GM21619 (cell line): Measurements from ENCODE around the gene TSNAX.

Source experiments
- ATAC-seq: cut with Tn5 transposase; IDR thresholded peaks from one replicate; pipeline ENCODE4 v1.9.1; 2021; ENCODE audit not compliant: unreplicated experiment

The TSNAX gene

DNA sequence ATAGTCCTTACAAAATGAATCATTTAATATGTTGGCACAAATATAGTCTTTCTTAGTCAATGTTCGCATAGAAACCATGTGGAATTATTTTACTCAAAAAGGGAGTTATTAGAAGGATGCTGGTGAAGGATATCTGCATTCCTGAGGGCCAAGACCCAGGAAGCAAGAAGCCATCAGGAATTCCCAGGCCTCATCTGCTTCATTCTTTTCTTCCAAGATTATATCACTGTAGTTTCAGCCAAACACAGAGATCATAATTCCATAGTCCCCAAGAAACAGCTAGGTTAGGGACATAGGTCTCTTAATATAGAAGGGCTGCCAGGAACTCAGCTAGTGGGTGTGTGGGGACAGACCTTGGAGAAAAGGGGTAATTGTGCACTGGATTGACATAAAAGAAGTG is 69.5 kb downstream of the TSNAX start:
- no peak for ATAC-seq

DNA sequence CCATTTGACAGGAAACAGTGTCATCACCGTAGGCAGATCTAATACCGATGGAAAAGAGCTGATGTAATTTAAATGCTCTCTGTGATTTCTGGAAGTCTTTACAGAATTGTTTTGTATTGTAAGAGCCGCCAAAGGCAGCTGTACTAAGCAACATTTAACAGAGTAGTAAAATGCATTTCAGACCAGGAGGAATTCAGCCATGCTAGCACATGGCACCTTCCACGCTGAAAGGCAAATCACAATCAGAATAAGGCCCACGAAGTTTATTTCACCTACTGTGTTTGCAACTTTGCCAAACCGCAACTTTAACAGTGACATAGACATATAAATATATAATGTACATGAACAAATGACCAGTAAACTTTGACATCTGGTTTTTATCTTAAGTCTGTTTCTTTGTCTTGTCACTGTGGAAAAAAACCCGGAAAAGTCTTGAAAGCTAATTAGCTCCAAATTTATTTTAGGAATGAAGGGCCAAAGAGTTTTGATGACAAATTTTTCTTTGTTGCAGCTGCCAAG is 72.0 kb downstream of the TSNAX start:
- no peak for ATAC-seq

DNA sequence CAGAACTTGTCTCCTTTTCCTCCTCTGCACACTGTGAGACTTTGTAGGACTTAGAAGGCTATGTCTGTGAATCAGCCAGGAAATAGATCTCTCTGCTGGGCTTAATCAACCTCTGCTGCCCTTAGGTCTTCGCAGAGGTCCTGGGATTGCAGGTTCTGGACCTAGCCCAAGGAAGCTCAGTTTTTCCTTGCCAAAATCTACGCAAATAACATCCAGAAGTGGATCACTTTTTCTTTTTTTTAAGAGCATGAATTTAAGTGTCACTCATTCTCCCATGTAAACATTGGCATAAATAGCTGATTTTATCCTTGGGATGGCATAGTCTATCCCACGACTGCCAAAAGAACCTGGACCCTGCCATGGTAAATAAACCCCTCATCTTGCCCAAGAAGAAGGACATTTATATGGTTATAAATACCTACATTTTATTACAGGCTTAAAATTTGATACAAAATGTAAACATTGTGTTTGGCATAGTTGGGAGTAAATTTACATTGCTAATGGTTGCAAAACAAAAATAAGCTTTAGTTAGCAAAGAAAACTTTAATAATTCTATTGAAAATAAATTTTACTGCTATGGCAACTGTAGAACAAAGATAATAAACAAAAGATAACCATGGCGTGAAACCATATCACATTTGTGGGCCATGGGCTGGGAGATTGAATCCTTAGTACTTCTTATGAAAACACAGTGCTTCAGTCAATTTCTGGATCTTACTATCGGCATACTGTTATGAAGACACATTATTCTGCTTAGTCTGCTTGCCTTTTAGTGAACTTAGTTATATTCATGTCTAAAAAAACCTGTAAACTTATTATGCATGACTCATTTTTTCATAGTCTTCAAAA is 73.6 kb downstream of the TSNAX start:
- no peak for ATAC-seq

DNA sequence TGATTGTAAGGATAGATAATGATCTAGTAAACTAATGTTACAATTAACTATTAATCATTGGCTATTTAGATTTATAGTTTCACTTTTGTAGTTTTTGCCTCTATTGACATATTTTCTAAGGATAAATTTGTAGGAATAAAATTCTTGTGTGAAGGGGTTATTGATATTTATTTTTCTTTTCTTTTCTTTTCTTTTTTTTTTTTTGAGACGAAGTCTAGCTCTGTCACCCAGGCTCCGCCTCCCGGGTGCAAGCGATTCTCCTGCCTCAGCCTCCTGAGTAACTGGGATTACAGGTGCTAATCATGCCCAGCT is 74.2 kb downstream of the TSNAX start:
- no peak for ATAC-seq

DNA sequence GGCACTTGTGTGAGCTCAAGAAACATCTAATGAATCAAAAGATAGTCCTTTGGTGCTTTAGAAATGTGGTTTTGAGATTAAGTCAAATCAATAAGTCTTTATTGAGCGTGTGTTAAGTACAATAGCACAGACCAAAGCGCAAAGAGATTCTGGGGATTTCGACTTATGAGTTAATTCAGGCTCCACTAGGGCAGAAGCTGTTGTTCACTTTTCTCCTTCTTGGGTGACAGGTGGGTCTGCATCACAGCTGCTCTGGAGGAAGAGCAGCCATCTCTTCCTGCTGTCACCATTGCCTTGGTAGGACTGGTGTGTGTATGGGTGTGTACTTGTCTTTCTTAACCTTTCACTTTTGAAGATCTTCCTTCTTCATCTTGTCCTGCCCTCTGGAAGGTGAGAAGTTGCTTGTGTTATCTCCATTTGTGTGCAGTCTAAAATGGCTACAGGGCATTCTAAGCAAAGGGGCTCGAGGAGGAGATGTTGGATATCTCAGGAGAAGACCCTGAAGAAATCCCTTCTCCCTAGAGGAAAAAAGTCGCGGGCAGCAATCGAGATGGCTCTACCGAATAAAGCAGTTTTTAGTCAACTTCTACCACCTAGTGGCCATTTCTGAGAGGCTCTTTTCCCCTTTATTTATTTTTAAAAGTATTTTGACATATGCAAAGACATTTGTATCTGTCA is 75.3 kb downstream of the TSNAX start:
- peak; percentile 77 for ATAC-seq

DNA sequence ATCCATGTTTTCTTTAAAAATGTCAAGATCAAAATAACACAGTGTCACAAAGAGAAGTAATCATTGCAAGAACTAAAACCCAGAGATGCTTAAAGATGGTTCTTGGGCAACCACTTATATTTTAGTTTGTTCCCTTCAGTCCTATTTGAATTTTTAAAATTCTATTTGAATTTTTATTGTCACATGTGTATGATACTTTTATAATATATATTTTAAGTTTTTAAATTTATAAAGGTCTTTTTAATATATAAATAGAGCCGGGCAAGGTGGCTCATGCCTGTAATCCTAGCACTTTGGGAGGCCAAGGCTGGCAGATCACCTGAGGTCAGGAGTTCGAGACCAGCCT is 75.8 kb downstream of the TSNAX start:
- ATAC-seq, result no peak

DNA sequence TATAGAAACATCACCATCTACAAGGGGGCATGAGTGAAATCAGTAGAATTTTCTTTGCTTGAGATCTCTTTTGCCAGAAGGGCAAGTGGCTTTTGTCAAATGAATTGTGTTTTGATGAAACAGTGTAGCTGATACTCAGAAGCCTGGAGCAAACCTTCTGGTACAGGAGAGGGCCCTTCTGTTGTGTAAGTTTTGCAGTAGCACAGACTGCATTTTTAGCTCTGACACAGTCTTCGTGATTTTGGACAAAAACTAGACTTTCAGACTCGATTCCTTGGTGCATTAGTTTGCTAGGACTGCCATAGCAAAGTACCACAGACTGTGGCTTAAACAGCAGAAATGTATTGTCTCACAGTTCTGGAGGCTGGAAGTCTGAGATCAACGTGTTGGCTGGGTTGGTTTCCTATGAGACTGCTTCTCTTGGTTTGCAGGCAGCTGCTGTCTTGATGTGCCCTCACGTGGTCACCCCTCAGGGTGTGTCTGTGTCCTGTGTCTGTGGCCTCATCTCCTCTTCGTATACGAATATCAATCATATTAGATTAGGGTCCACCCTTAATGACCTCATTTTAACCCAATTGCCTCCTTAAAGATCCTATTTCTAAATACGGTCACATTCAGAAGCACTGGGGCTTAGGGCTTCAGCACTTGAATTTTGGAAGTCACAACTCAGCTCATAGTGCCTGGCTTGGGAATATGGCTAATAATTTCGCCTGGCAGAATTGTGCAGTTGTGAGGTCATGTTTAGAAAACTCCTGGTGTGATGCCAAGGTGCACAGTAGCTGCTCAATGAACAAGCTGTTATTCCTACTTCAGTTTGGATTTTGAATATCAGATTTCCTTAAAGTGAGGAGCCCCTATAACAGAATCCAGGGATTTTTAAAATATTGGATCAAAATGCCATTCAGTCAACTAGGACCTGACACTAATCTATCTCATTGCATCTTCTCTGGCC is 77.0 kb downstream of the TSNAX start:
- no peak for ATAC-seq

DNA sequence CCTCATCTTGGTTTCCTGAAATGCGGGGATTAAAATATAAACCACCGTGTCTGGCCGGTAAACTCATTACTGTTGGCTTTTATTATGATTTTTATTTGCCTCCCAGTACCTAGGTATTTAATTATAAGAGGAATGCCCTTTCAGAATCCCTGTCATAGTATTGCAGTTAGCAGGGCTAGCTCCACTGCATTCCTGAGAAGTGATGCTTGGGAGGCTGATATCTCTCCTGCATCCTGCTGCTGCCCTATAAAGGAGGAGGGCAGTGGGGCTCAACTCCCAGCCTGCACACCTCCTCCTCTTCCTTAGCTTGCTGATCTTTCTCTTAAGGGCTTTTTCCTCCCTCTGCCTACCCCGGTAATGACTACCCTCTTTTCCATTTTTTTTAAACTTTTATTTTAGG is 78.2 kb downstream of the TSNAX start:
- ATAC-seq, result no peak

DNA sequence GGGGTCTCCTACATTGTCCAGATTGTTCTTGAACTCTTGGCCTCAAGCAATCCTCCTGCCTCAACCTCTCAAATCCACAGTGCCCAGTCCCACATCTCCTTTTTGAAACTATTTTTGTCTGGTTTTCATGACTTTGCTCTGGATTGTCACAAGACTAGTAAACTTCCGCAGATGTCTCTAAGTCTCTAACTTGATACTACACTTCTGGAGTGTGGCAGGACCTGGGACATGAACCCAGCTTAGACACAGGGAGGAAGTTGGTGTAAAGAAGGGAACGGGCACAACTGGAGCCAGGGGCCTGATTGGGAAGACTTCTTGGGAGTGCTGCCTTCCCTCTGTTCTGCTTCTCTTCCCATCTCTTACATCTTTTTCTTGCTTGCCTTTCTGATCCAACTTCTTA is 81.9 kb downstream of the TSNAX start:
- no peak for ATAC-seq

DNA sequence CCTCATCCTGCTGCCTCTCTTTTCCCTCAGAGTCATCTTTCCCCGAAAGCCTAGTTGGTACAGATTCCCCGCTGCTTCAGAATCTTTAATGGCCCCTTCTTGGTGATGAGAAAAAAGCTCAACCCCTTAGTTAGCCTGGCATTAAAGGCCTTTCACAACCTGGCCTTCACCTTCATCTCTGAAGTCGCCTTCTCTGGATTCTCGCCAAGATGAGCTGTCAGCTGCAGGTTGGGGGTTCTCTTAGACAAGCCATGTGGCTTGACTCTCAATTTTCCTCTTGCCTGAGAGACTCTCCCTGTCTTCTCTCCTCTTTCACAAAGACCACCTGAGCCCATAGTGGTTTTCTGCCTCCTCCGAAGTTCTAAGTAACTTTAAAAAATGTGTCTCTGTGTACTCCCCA is 82.6 kb downstream of the TSNAX start:
- no peak for ATAC-seq

DNA sequence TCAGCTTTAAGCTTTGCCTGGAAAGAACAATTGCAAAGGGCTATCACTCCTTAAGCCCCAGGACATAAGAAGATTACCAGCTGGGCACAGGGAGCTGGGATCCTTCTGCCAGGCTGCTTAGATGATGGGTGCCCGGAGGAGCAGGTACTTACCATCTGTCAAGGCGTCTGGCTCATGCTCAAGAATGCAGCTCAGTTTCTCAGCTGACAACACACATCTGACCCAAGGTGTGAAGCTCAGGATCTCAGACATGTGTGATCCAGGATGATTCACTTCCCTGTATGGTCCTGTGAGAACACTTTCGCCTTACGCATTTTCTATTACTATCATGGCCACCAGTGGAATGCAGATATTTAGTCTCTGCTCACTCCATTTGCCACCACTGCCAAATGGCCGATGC is 83.4 kb downstream of the TSNAX start:
- no peak for ATAC-seq

DNA sequence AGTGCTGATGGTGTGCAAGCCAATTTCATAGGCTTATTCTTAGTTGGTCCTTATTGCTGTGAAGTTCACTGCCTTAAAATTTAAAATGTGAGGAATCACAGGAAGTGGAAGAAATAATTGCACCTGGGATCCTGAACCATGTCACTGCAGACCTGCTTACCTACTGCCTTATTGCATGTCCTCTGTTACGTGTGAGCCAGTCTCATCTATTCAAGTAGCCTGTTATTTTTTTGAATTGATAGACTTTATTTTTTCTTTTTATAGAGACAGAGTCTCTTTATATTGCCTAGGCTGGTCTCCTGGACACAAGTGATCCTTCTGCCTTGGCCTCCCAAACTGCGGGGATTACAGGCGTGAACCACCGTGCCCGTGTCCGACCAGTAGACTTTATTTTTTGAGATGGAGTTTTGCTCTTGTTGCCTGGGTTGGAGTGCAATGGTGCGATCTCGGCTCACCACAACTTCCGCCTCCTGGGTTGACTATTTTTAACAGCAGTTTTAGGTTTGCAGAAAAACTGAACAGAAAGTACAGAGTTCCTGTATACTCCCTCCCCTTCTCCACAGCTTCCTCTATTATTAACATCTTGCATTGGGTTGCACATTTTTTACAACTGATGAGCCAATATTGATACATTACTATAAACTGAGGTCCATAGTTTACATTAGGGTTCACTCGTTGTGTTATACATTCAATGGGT is 84.1 kb downstream of the TSNAX start:
- peak; percentile 99 for ATAC-seq

DNA sequence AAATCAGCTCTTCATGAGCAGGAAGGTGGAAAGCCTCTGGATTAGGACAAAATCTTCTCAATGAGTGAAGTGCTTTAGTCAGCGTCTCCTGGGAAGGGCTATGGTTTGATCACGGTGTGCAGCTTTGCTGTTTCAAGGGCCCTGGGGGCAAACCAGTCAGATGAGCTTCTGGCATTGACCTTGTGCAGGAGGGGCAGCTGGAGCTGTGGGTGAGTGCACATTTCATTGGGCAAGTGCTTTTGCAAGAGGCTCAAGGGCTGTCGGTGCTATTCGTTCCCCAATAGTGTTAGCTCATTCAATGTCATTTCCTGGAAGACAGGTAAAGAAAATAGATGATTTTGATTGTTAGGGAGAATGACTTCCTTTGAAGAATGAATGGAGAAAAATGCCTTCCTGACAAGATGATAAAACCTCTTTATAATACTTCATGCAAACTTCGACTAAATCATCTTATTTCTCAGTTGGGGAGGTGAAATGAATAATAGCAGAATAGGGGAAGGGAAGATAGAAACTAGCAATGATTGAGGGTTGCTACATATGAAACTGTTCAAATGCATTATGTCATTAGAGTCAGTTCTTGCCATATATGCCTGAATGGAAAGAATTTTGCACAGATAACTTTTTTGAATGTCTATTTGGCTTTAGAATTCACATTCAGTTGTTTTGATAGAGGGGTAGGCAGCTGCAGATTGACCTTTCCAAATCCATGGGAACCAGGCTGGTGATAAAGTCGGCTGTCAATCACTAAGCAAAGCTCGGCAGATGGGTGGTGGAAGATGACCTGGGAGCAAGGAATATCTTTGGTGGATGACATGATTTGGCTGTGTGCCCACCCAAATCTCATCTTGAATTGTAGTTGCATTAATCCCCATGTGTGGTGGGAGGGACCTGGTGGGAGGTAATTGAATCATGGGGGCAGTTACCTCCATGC is 85.2 kb downstream of the TSNAX start:
- ATAC-seq, result no peak
